ENCODE results near the gene RXFP1. TPM values are rescaled to one million over a fixed set of nuclear protein-coding genes. Genes with fewer than 3 reads are reported as not detected.
"Not testable (repeated sequence)": the region's sequence is repeated elsewhere in the genome, so short reads cannot be mapped to it uniquely, and the experiment has no call there.

The RXFP1 gene
- total RNA-seq, 4 donors from 2014 or later, result 0.13 TPM; not detected in 3

GRCh38 chr4:158644760-158645159 lies 123.1 kb downstream of the RXFP1 start:
- TF ChIP-seq CTCF (IDR thresholded peaks at IDR 0.05), result no peak
- DNase-seq (ENCODE audit: low spot score) (no peak), ATAC-seq (ENCODE audit: low FRiP score) (no peak)

- TF ChIP-seq CTCF (IDR thresholded peaks at IDR 0.05), result no peak
- DNase-seq (ENCODE audit: low spot score), result no peak
- peak; percentile 81 for ATAC-seq (ENCODE audit: low FRiP score)
Measured at GRCh38 chr4:158649111-158649680, 127.5 kb downstream of the RXFP1 start.

DNA sequence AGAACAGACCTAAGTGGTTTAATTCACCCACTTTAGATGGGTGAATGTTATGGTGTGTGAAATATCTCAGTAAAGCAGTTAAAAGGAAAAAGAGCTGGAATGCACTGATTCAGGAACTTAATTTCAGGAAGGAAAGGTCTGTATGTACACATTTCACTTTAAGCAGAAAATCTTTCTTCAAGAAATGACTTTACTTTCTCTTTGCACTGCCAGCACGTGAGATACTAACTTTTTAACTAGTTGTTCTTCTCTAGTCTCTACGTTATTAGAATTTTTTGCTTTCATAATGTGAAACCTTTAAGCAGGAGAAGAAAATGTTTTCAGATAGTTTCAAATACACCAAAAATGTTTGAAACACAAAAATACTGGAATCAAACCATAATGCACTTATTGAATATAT lies 131.2 kb downstream of the RXFP1 start:
- TF ChIP-seq CTCF (IDR thresholded peaks at IDR 0.05), result no peak
- ATAC-seq (ENCODE audit: low FRiP score), result no peak
- no peak for DNase-seq (ENCODE audit: low spot score)

- ATAC-seq (ENCODE audit: low FRiP score) (no peak), DNase-seq (ENCODE audit: low spot score) (no peak)
- TF ChIP-seq CTCF (IDR thresholded peaks at IDR 0.05), result no peak
Measured at GRCh38 chr4:158656439-158656838, 134.8 kb downstream of the RXFP1 start.

DNA sequence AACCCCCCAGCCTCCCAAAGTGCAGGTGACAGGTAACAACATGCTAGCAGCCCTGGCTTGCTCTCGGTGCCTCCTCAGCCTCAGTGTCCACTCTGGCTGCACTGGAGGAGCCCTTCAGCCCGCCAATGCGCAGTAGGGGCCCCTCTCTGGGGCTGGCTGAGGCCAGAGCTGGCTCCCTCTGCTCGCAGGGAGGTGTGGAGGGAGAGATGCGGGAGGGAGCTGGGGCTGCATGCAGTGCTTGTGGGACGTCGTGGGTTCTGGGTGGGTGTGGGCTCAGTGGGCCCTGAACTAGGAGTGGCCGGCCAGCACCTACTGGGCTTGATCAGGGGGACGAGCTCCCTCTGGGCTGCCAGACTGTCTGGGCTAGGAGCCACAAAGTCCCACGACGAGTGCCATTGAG lies 135.6 kb downstream of the RXFP1 start:
- DNase-seq (ENCODE audit: low spot score) (no peak), ATAC-seq (ENCODE audit: low FRiP score) (no peak)
- TF ChIP-seq CTCF (IDR thresholded peaks at IDR 0.05), result no peak

DNA sequence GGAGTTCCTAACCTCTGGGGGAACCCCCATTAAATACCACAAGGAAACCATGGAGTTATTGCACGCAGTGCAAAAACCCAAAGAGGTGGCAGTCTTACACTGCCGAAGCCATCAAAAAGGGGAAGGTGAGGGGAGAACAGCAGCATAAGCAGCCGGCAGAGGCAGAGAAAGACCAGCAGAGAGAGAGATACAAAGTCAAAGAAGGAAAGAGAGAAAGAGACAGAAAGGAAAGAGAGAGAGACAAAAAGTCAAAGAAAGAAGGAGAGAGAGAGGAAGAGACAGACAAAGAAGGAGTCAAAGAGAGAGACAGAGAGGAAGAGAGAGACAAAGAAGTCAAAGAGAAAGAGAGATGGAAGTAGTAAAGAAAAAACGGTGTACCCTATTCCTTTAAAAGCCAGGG lies 141.6 kb downstream of the RXFP1 start:
- DNase-seq (ENCODE audit: low spot score); ATAC-seq (ENCODE audit: low FRiP score): not testable (repeated sequence)

DNA sequence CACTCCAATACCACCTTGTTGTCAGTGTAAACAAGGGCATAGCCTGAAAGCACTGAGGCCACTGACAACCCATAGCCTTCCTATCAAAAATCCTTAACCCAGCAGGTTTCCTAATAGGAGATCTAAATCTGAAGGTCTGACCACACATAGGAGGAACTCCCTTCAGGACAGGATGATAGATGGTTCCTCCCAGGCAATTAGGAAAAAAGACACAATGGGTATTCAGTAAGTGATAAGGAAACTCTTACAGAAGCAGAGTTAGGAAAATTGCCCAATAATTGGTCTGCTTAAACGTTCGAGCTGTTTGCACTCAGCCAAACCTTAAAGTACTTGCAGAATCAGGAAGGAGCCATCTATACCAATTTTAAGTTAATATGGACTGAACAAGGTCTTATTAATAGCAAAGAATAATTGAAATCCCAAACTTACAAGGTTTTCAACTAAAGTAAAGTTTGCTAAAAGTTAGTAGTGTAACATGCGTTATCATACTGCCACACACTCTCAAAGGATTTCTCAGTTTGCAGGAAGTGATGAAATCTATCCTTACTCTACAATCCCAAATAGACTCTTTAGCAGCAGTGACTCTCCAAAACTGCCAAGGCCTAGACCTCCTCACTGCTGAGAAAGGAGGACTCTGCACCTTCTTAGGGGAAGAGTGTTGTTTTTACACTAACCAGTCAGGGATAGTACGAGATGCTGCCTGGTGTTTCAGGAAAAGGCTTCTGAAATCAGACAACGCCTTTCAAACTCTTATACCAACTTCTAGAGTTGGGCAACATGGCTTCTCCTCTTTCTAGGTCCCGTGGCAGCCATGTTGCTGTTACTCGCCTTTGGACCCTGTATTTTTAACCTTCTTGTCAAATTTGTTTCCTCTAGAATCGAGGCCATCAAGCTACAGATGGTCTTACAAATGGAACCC lies 142.3 kb downstream of the RXFP1 start:
- ATAC-seq (ENCODE audit: low FRiP score); DNase-seq (ENCODE audit: low spot score): not testable (repeated sequence)

- ATAC-seq (ENCODE audit: low FRiP score), result no peak
Measured at GRCh38 chr4:158664806-158665205, 143.1 kb downstream of the RXFP1 start.

More at GRCh38 chr4:158664806-158665205, 143.1 kb downstream of the RXFP1 start:
- no peak for TF ChIP-seq CTCF (IDR thresholded peaks at IDR 0.05)
- DNase-seq (ENCODE audit: low spot score), result no peak

All from omental fat pad (tissue), 4 donors.